LNCAP (cell line): Measurements from ENCODE around the gene TBX3.

Source experiments
- TF ChIP-seq, protein P1 (sequence below): fragments of 450-650 bp; IDR thresholded peaks from 2 replicates; pipeline ENCODE4 v1.5.1; 2017; ENCODE audit warnings: mild to moderate bottlenecking

Gene TBX3

DNA sequence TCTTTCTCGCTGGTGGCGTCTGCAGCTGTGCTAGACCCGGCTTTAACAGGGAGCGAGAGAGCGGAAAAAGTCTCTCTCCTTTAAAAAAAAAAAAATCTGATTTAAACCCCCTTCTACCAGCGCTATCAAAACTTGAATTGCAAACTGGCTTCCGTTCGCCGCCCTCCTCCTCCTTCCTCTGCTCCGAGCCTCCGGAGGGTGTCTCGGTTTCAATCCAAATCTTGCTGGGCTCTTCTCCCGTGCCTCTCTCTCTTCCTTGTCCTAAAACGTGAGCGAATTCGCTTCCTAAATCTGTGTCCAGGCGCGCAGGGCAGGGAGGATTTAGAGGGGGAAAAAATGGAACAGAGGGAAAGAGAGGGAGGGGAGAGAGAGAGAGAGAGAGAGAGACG is 272 bp downstream of the TBX3 start:
- TF ChIP-seq, protein P1, sequence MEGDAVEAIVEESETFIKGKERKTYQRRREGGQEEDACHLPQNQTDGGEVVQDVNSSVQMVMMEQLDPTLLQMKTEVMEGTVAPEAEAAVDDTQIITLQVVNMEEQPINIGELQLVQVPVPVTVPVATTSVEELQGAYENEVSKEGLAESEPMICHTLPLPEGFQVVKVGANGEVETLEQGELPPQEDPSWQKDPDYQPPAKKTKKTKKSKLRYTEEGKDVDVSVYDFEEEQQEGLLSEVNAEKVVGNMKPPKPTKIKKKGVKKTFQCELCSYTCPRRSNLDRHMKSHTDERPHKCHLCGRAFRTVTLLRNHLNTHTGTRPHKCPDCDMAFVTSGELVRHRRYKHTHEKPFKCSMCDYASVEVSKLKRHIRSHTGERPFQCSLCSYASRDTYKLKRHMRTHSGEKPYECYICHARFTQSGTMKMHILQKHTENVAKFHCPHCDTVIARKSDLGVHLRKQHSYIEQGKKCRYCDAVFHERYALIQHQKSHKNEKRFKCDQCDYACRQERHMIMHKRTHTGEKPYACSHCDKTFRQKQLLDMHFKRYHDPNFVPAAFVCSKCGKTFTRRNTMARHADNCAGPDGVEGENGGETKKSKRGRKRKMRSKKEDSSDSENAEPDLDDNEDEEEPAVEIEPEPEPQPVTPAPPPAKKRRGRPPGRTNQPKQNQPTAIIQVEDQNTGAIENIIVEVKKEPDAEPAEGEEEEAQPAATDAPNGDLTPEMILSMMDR = no peak

DNA sequence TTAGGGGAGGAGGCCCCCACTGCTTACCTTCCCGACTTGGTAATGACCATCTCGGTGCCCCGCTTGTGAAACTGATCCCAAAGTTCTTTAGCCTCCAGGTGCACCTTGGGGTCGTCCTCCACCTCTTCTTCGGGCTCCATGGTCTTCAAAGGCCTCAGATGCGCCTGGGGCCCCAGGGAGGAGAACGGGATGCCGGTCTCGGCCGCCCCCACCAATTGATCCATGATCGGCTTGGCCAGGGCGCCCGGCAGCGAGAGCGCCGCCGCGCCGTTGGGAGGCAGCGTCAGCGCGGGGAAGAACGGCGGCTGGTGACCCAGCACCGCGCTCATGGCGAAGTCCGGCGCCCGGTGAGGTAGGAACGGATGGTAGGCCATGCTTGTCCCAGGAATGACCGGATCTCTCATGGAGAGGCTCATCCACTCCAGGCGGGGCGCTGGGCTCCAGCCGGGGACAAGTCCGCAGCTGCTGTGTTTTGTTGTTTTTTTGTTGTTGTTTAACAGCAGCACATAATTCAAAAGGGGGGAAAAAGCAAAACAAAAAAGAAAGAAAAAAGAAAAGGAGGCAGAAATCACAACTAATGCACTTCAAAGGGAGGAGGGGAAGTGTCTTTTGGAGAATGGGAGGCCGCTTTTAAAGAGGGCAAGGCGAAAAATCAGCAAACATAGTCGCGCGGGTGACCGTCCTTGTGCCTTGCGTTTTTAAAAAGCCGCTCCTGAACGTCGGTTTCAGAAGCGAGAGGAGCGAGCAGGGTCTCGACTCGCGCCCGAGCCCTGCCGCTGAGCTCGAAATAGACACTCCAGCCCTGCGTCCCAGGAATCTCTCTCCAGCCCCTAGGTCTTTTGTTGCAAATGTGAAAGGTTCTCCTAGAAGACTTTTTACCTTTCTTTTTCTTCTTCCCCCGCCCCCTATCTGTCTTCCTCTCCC is 928 bp downstream of the TBX3 start:
- TF ChIP-seq, protein P1 = no peak

DNA sequence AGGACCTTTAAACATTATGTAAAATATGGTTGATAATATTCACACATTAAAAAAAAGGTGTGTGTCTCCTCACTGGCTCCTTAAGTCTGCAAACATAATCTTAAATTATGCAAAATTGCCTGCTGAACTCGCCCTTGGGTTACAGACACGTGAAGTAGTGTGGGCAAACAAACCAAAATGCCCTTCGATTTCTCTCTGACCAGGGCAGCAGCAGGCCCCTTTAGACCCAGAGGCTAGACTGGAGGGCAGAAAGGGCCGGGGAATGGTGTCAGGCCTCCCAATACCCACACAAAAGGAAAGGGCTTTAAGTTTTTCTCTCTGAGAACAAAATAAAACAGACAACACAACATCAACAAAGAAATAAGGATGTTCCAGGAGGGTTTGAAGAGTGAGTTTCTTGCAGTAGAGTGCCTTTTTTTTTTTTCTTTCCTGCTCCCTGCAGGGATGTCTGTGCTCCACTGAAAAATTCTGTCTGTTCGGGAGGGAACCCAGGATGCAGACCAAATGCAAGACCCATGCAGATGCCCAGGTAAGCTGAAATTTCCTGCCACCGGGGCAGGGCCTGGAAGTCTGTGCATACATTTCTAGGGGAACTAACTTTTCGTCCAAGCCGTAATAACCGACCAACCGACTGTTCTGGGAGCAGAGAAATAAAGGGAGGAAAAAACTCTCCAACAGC is 1.7 kb downstream of the TBX3 start:
- TF ChIP-seq, protein P1 = no peak

DNA sequence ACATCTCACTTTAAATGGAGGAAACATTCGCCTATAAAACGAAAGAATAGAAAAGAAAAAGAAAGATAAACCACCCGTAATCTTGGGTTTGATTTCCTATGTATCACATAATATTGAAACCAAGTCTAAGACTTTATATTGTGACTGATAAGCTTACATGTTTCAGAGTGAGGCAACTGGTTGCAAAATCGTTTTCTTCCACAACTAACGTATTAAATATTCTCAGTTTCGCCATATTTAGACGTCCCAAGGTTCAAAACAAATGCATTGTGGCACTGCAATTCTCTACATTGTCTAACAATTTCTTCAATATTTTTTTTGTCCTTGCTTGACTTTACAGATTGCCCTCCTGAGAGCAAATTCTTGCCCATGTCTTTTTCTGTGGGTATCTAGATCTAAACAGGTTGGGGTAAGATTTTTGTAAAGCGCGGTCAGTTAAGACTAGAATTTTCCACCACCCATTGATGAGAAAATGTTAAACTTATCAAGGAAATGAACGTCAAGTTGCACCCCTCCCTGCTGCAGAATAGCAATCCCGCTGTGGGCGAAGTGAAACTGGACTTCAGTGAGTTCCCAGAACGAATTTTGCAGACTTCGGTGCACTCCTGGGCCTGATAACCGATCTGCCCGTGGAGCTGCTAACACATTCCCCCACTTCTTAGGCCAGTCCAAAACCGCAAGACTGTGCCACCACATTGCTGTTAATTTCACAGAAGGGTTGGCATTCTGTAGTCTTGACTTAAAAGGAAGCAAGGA is 2.7 kb downstream of the TBX3 start:
- TF ChIP-seq, protein P1 = no peak

DNA sequence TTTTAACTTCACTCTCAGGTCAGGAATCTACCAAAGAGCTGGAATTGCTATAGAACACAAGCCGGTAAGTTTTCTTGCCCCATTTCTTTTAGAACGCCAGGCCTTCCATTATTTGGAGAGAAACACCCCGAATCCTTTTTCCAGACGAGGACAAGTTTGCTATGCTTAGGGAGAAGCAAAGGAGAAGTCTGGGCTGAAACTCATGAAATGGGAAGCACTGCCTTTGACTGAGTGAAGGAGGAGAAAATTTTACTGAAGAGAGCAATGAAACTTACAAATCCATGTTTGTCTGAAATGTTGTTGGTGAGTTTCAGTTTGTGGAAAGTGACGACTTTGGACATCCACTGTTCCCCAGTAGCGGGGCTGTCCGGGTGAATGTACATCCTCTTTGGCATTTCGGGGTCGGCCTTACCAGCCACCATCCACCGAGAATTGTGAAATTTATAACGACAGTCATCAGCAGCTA is 3.3 kb downstream of the TBX3 start:
- TF ChIP-seq, protein P1 = no peak

DNA sequence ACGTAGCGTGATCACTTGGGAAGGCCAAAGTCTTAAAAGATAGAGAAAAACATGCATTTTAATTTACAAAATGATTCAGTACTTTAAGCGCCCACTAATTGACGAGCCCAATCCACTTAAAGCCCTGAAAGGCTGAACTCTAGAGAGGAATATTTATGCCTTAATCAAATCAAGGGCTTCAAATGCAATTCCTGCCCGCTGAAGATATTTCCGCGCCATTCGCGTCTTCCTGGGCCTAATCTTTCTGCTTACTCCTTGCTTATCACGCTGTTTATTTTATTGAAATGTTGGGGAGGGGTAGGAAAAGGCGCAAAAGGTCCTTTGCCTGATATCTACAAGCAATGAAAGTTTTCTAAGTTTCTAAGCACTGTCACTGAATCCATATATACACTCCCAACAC is 4.0 kb downstream of the TBX3 start:
- TF ChIP-seq, protein P1 = no peak

DNA sequence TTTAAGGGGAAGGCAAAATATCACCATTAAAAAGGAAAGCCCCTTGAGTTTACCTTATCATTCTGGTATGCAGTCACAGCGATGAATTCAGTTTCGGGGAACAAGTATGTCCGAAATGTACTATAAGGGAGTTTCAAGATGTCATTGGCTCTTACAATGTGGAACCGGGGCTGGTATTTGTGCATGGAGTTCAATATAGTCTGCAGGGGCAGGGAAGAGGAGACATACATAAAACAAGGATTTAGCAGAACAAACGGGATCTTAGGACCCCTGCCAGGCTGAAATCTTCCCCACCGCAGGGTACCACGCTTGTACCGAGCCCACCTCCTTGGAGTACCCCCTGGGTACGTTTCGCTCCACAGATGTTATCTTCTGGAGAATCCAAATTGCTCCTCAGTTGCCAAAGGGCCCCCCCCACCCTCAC is 4.5 kb downstream of the TBX3 start:
- TF ChIP-seq, protein P1 = no peak
